HepG2 (cell line): Measurements from ENCODE around the gene MPG. TPM values are rescaled to one million over a fixed set of nuclear protein-coding genes. Genes with fewer than 3 reads are reported as not detected.

ENCODE experiments used
- ATAC-seq: fragments of 200-7000 bp; cut with Tn5 transposase; 3 replicates; pipeline ENCODE4 v1.9.1; 2020; ENCODE audit warnings: mild to moderate bottlenecking, moderate library complexity
- BruUV-seq: library from RNA; stranded (reverse); fragments of 400-500 nt; replicated peaks from 2 replicates; lab custom pipeline; 2021; lab: Mats Ljungman, UMichigan
- CTCF ChIA-PET: fragments of 300-600 bp; formaldehyde crosslinking; extraction: SDS; loops from one replicate; lab custom pipeline; 2021; ENCODE audit warnings: low total read pairs, inconsistent platforms, low intra/inter-chr PET ratio; lab: Yijun Ruan, JAX
- POLR2A ChIA-PET: fragments of 350-600 bp; sonication (Branson Sonifier 250); formaldehyde crosslinking; loops from one replicate; lab custom pipeline; 2020; ENCODE audit warnings: antibody characterized with exemption, inconsistent platforms; lab: Yijun Ruan, JAX
- DNase-seq: peaks from one replicate; pipeline ENCODE4 v3.0.0-alpha.2; 2015; ENCODE audit warnings: low spot score
- FAIRE-seq: peaks from 3 replicates; lab custom pipeline; 2011; peaks lifted over from hg19 to GRCh38; lab: Jason Lieb, UNC
- H2AFZ ChIP-seq: one replicate; pipeline ENCODE4 v1.6.1; 2011; ENCODE audit warnings: low read length, inconsistent platforms
- H3K27ac ChIP-seq: fragments of 300-600 bp; 3 replicates; pipeline ENCODE4 v1.8.0; 2011; ENCODE audit warnings: mixed run types, mild to moderate bottlenecking, mixed read lengths, low read length, inconsistent platforms; ENCODE audit not compliant: insufficient read depth; ENCODE audit errors: extremely low read length
- H3K27me3 ChIP-seq, 2 experiments: fragments of 200-600 bp in 1 of 2; 2 replicates in 1 of 2; 3 replicates in 1 of 2; pipeline versions ENCODE4 v1.6.0 to v1.8.0; 2011; ENCODE audit warnings: low read length in 2 of 2, mild to moderate bottlenecking in 2 of 2, moderate library complexity in 2 of 2, inconsistent platforms in 1 of 2; ENCODE audit not compliant: insufficient read depth in 2 of 2, control insufficient read depth in 1 of 2
- H3K36me3 ChIP-seq, 2 experiments: fragments of 200-600 bp in 1 of 2; replicated peaks in 1 of 2; 2 replicates in 1 of 2; 3 replicates in 1 of 2; pipeline versions ENCODE4 v1.5.1 to v1.8.0; 2011; ENCODE audit warnings: low read length in 2 of 2, inconsistent platforms in 1 of 2; ENCODE audit not compliant: insufficient read depth in 2 of 2, control insufficient read depth in 1 of 2
- H3K4me1 ChIP-seq: 2 replicates; pipeline ENCODE4 v1.5.1; 2012; ENCODE audit warnings: low read length, inconsistent platforms; ENCODE audit not compliant: insufficient read depth
- H3K4me2 ChIP-seq: 2 replicates; pipeline ENCODE4 v1.6.0; 2011; ENCODE audit warnings: low read depth, low read length, inconsistent platforms
- H3K4me3 ChIP-seq, 3 experiments: fragments of 200-600 bp in 1 of 3; sonication (generic), shearing (Covaris generic) in 1 of 3; replicated peaks in 1 of 3; 2 replicates each; pipeline ENCODE4 v1.5.1; 2011 to 2016; ENCODE audit warnings: low read length in 3 of 3, inconsistent platforms in 2 of 3, low read depth in 2 of 3, mild to moderate bottlenecking in 2 of 3, control low read depth in 1 of 3, mixed read lengths in 1 of 3; ENCODE audit not compliant: insufficient read depth in 1 of 3
- H3K79me2 ChIP-seq: one replicate; pipeline ENCODE4 v1.6.1; 2011; ENCODE audit warnings: low read length, inconsistent platforms; ENCODE audit not compliant: insufficient read depth
- H3K9ac ChIP-seq: 2 replicates; pipeline ENCODE4 v1.6.0; 2011; ENCODE audit warnings: mild to moderate bottlenecking, low read depth, low read length, inconsistent platforms; ENCODE audit not compliant: insufficient read depth
- H3K9me3 ChIP-seq: 2 replicates; pipeline ENCODE4 v1.5.1; 2012; ENCODE audit warnings: mild to moderate bottlenecking, low read length
- H4K20me1 ChIP-seq: 2 replicates; pipeline ENCODE4 v1.6.0; 2011; ENCODE audit warnings: inconsistent platforms, mild to moderate bottlenecking, low read length, moderate library complexity; ENCODE audit not compliant: insufficient read depth
- DNMT1 ChIP-seq: sonication (generic); formaldehyde crosslinking; IDR thresholded peaks from 2 replicates; pipeline ENCODE4 v1.5.1; 2020; ENCODE audit warnings: mild to moderate bottlenecking, missing genetic modification reagents
- ESRRA ChIP-seq: sonication (generic); formaldehyde crosslinking; IDR thresholded peaks from 2 replicates; pipeline ENCODE4 v1.5.1; 2020; ENCODE audit warnings: mild to moderate bottlenecking, low read depth, missing genetic modification reagents
- MAFF ChIP-seq: IDR thresholded peaks from 2 replicates; pipeline ENCODE4 v1.6.1; 2011; ENCODE audit warnings: low read depth, low read length, improper control_type of control experiment
- MAFK ChIP-seq, 2 experiments: IDR thresholded peaks in 1 of 2; conservative IDR thresholded peaks in 1 of 2; 2 replicates each; pipeline ENCODE4 v1.6.1; 2011; ENCODE audit warnings: improper control_type of control experiment in 2 of 2, low read length in 2 of 2
- SALL2 ChIP-seq: sonication (generic); formaldehyde crosslinking; IDR thresholded peaks from 2 replicates; pipeline ENCODE4 v1.8.1; 2023; ENCODE audit warnings: mild to moderate bottlenecking, missing genetic modification reagents, inconsistent platforms
- SNAPC2 ChIP-seq: sonication (generic); formaldehyde crosslinking; IDR thresholded peaks from 2 replicates; pipeline ENCODE4 v1.8.1; 2022; ENCODE audit warnings: mild to moderate bottlenecking, missing genetic modification reagents
- TBX2 ChIP-seq: sonication (generic); formaldehyde crosslinking; IDR thresholded peaks from 2 replicates; pipeline ENCODE4 v1.5.0; 2020; ENCODE audit warnings: missing genetic modification reagents, mild to moderate bottlenecking, borderline replicate concordance
- ZBTB42 ChIP-seq: sonication (generic); formaldehyde crosslinking; IDR thresholded peaks from 2 replicates; pipeline ENCODE4 v1.5.0; 2020; ENCODE audit warnings: mild to moderate bottlenecking, missing genetic modification reagents
- ZNF468 ChIP-seq: sonication (generic); formaldehyde crosslinking; IDR thresholded peaks from 2 replicates; pipeline ENCODE4 v1.8.0; 2022; ENCODE audit warnings: mild to moderate bottlenecking, moderate library complexity, missing genetic modification reagents
- ZNF747 ChIP-seq: sonication (generic); formaldehyde crosslinking; IDR thresholded peaks from 2 replicates; pipeline ENCODE4 v1.8.1; 2023; ENCODE audit warnings: missing genetic modification reagents, mild to moderate bottlenecking, borderline replicate concordance
- WGBS: methylation state at CpG from one replicate; pipeline ENCODE4 v1.1.6; 2017; ENCODE audit warnings: low lambda C conversion rate; 5-methylcytosine and 5-hydroxymethylcytosine counted together
- in situ Hi-C: cut with HindIII; loops from 2 replicates; pipeline ENCODE4 v1.10.0; 2017; ENCODE audit warnings: low pct_unique_long_range_greater_than_20kb; ENCODE audit not compliant: extremely low pct_ligation_motif_present
- intact Hi-C: fragments of 100-400 bp; cut with micrococcal nuclease; formaldehyde crosslinking; loops from one replicate; pipeline ENCODE4 v1.10.0; 2022; ENCODE audit not compliant: unreplicated experiment
- polyA plus RNA-seq, 8 experiments: library from polyadenylated mRNA; depleted of rRNA in 3 of 8; stranded (reverse) in 7 of 8; unstranded in 1 of 8; fragments of >200 nt; fragmentation: Illumina TruSeq in 4 of 8; extraction: Trizol in 4 of 8; gene quantifications; 2 replicates each; pipeline versions ENCODE4 v1.2.1 to v1.2.3, GENCODE V29; 2011 to 2016; ENCODE audit warnings: low read depth in 4 of 8, missing spikeins in 1 of 8, mixed read lengths in 1 of 8; ENCODE audit not compliant: insufficient read depth in 1 of 8
- total RNA-seq, 5 experiments: library from RNA; depleted of rRNA; stranded (reverse); fragments of >200 nt; fragmentation: Illumina TruSeq; extraction: Trizol; gene quantifications; 2 replicates each; pipeline ENCODE4 v1.2.3, GENCODE V29; 2016; ENCODE audit warnings: low read depth in 1 of 5
- TF ChIP-seq, protein P1 (sequence below): fragments of 450-650 bp; IDR thresholded peaks from 2 replicates; pipeline ENCODE4 v1.6.1; 2017
- TF ChIP-seq, protein P2 (sequence below): sonication (generic); formaldehyde crosslinking; conservative IDR thresholded peaks from 2 replicates; pipeline ENCODE4 v1.4.0; 2020; ENCODE audit warnings: missing genetic modification reagents
- TF ChIP-seq, protein P3 (sequence below): IDR thresholded peaks from 2 replicates; pipeline ENCODE4 v1.6.1; 2016

The MPG gene
- total and polyA plus RNA-seq, 2 of the 13 experiments (the other 11 are each of a cell fraction or from before 2014, with no cell fraction given) = 59.1 to 62.5 TPM

DNA sequence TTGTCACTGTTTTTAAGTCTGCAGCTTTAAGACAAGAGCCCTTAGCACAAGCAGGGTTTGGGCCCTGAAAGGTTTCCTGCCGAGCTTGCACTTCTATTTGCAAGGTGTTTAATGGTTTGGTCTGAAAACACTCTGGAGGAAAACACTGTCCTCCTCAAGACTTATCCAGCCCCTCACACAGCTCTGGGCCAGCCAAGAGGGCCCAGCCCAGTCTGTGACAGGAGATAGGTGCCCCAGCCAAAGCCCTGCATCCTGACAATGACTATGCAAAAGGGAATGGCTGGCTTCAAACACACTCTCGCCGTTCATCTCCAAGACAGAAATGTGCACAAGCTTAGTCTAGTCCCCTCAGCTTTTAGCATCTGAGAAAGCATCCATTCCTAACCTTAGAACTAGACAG lies 26.9 kb downstream of the MPG start:
- DNase-seq = no peak
- no peak for ATAC-seq
- Histone ChIP-seq H3K27ac (no peak overlapping the region), H4K20me1 (no peaks in the 10 kb centered on the region), H3K9ac (no peak overlapping the region), H3K4me3 (no peak overlapping the region), H3K4me2 (no peak overlapping the region), H3K27me3 (no peaks in the 10 kb centered on the region), H2AFZ (no peak overlapping the region), H3K79me2 (no peaks in the 10 kb centered on the region), H3K4me1 (no peaks in the 10 kb centered on the region; the same call in 1 of the 2 replicates), H3K9me3 (no peaks in the 10 kb centered on the region), H3K36me3 (peaks cover 8 to 46% of the 10 kb centered on the region in 2 experiments)
- WGBS = 95% methylated on average over 3 of the region's 3 CpGs
- FAIRE-seq = no peak
- BruUV-seq = no TSS peak
- intact Hi-C loops (no loop called here), in situ Hi-C loops (loop anchor here (5.0 kb wide), 1 partner anchor 77 kb away; the partner anchor contains the start of gene HBQ1)
- TF ChIP-seq MAFK (conservative IDR thresholded peaks at IDR 0.05 in 1 of 2, IDR thresholded peaks at IDR 0.05 in 1 of 2; ENCODE audit: low read length in 2 of 2) (peak in 1 of 2 experiments; percentile 73; a peak in 2 of 4 replicates), MAFF (0 out of 2 replicates have a peak, but pooled peaks have one; percentile 36), ZNF747 (CRISPR knock-in tag) (no peak)
- ChIA-PET POLR2A (no interaction called here), CTCF (no interaction called here)

DNA sequence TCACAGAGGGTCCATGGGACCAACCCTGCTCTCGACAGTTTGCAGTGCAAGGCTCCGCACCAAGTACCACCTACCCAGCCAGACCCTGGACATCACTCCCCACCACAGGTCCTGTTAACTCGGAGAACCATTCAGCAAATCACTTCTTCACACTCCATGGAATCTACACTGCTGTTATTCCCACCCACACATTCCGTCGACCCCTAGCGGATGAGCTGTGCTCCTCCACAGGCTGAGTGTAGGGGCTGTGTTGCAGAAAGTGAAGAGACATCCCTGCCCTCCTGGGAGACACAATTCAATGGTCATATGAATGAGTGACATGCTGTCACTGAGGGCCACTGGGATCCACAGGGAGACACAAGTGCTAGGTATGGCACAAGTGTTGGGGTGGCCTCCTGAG lies 27.5 kb downstream of the MPG start:
- BruUV-seq = no TSS peak
- Histone ChIP-seq H3K79me2 (no peaks in the 10 kb centered on the region), H3K9me3 (no peaks in the 10 kb centered on the region), H4K20me1 (no peaks in the 10 kb centered on the region), H3K36me3 (peaks cover 8 to 45% of the 10 kb centered on the region in 2 experiments; a peak in 3 of 5 replicates), H3K27me3 (no peaks in the 10 kb centered on the region), H3K4me1 (no peaks in the 10 kb centered on the region), H3K27ac (no peak overlapping the region), H3K9ac (no peak overlapping the region), H3K4me2 (no peak overlapping the region), H3K4me3 (no peak overlapping the region), H2AFZ (no peak overlapping the region)
- WGBS = 94% methylated on average over 6 of the region's 6 CpGs
- CTCF ChIA-PET = interaction anchor here (1.8 kb wide), 1 partner anchor 40 kb away, joined by 8 read pairs; no protein-coding TSS in a partner anchor
- in situ Hi-C loops (loop anchor here (5.0 kb wide), 1 partner anchor 77 kb away; the partner anchor contains the start of gene HBQ1), intact Hi-C loops (no loop called here)
- POLR2A ChIA-PET = no interaction called here
- no peak for FAIRE-seq
- ATAC-seq = no peak
- no peak for DNase-seq
- TF ChIP-seq, protein P1, sequence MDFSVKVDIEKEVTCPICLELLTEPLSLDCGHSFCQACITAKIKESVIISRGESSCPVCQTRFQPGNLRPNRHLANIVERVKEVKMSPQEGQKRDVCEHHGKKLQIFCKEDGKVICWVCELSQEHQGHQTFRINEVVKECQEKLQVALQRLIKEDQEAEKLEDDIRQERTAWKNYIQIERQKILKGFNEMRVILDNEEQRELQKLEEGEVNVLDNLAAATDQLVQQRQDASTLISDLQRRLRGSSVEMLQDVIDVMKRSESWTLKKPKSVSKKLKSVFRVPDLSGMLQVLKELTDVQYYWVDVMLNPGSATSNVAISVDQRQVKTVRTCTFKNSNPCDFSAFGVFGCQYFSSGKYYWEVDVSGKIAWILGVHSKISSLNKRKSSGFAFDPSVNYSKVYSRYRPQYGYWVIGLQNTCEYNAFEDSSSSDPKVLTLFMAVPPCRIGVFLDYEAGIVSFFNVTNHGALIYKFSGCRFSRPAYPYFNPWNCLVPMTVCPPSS = no peak
- TF ChIP-seq, protein P2, sequence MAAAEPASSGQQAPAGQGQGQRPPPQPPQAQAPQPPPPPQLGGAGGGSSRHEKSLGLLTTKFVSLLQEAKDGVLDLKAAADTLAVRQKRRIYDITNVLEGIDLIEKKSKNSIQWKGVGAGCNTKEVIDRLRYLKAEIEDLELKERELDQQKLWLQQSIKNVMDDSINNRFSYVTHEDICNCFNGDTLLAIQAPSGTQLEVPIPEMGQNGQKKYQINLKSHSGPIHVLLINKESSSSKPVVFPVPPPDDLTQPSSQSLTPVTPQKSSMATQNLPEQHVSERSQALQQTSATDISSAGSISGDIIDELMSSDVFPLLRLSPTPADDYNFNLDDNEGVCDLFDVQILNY (CRISPR knock-in tag) = no peak
- TF ChIP-seq SNAPC2 (CRISPR knock-in tag) (no peak), ZNF468 (no peak), SALL2 (CRISPR knock-in tag) (no peak), TBX2 (no peak), DNMT1 (CRISPR knock-in tag) (no peak), ZBTB42 (CRISPR knock-in tag) (no peak), ESRRA (CRISPR knock-in tag) (no peak)
- TF ChIP-seq, protein P3, sequence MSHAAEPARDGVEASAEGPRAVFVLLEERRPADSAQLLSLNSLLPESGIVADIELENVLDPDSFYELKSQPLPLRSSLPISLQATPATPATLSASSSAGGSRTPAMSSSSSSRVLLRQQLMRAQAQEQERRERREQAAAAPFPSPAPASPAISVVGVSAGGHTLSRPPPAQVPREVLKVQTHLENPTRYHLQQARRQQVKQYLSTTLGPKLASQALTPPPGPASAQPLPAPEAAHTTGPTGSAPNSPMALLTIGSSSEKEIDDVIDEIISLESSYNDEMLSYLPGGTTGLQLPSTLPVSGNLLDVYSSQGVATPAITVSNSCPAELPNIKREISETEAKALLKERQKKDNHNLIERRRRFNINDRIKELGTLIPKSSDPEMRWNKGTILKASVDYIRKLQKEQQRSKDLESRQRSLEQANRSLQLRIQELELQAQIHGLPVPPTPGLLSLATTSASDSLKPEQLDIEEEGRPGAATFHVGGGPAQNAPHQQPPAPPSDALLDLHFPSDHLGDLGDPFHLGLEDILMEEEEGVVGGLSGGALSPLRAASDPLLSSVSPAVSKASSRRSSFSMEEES = no peak
